HEK293 (cell line): Measurements from ENCODE around the gene ATG4B.

Experiments used
- IKZF3 ChIP-seq: fragments of 450-650 bp; IDR thresholded peaks from 2 replicates; pipeline ENCODE4 v1.5.0; 2018; ENCODE audit warnings: missing biosample characterization, mild to moderate bottlenecking, missing genetic modification characterization, moderate library complexity
- KLF8 ChIP-seq: fragments of 450-650 bp; formaldehyde crosslinking; IDR thresholded peaks from 2 replicates; pipeline ENCODE4 v1.5.1; 2016; ENCODE audit warnings: missing biosample characterization, missing genetic modification characterization
- MYNN ChIP-seq: fragments of 450-650 bp; formaldehyde crosslinking; IDR thresholded peaks from 2 replicates; pipeline ENCODE4 v1.5.1; 2016; ENCODE audit warnings: missing biosample characterization, missing genetic modification characterization, borderline replicate concordance
- REPIN1 ChIP-seq: fragments of 450-650 bp; formaldehyde crosslinking; IDR thresholded peaks from 2 replicates; pipeline ENCODE4 v1.5.1; 2017; ENCODE audit warnings: missing biosample characterization, missing genetic modification characterization, low read depth
- TSHZ1 ChIP-seq: fragments of 450-650 bp; formaldehyde crosslinking; IDR thresholded peaks from 2 replicates; pipeline ENCODE4 v1.5.1; 2016; ENCODE audit warnings: missing biosample characterization, missing genetic modification characterization, borderline replicate concordance
- YY1 ChIP-seq: fragments of 450-650 bp; formaldehyde crosslinking; IDR thresholded peaks from 2 replicates; pipeline ENCODE4 v1.5.1; 2018; ENCODE audit warnings: missing biosample characterization, missing genetic modification characterization
- ZBTB8A ChIP-seq: fragments of 450-650 bp; formaldehyde crosslinking; IDR thresholded peaks from 2 replicates; pipeline ENCODE4 v1.5.1; 2016; ENCODE audit warnings: missing biosample characterization, missing genetic modification characterization
- ZFHX2 ChIP-seq: fragments of 450-650 bp; formaldehyde crosslinking; conservative IDR thresholded peaks from 2 replicates; pipeline ENCODE4 v1.5.1; 2016; ENCODE audit warnings: missing biosample characterization, missing genetic modification characterization
- ZFP41 ChIP-seq: fragments of 450-650 bp; formaldehyde crosslinking; IDR thresholded peaks from 2 replicates; pipeline ENCODE4 v1.5.1; 2016; ENCODE audit warnings: missing biosample characterization, missing genetic modification characterization, borderline replicate concordance
- ZNF146 ChIP-seq: fragments of 450-650 bp; formaldehyde crosslinking; IDR thresholded peaks from 2 replicates; pipeline ENCODE4 v1.5.1; 2016; ENCODE audit warnings: missing biosample characterization, missing genetic modification characterization
- ZNF155 ChIP-seq: fragments of 450-650 bp; formaldehyde crosslinking; IDR thresholded peaks from 2 replicates; pipeline ENCODE4 v1.5.1; 2016; ENCODE audit warnings: missing biosample characterization, missing genetic modification characterization
- ZNF2 ChIP-seq: fragments of 450-650 bp; formaldehyde crosslinking; IDR thresholded peaks from 2 replicates; pipeline ENCODE4 v1.5.1; 2016; ENCODE audit warnings: missing biosample characterization, missing genetic modification characterization
- ZNF23 ChIP-seq: fragments of 450-650 bp; formaldehyde crosslinking; IDR thresholded peaks from 2 replicates; pipeline ENCODE4 v1.5.1; 2016; ENCODE audit warnings: missing biosample characterization, missing genetic modification characterization, borderline replicate concordance
- ZNF362 ChIP-seq: fragments of 450-650 bp; formaldehyde crosslinking; IDR thresholded peaks from 2 replicates; pipeline ENCODE4 v1.5.1; 2016; ENCODE audit warnings: missing biosample characterization, missing genetic modification characterization
- ZNF37A ChIP-seq: fragments of 450-650 bp; IDR thresholded peaks from 2 replicates; pipeline ENCODE4 v1.5.1; 2018; ENCODE audit warnings: missing biosample characterization, missing genetic modification characterization
- ZNF391 ChIP-seq: fragments of 450-650 bp; formaldehyde crosslinking; IDR thresholded peaks from 2 replicates; pipeline ENCODE4 v1.5.1; 2016; ENCODE audit warnings: low read depth, missing biosample characterization, missing genetic modification characterization, borderline replicate concordance
- ZNF529 ChIP-seq: fragments of 450-650 bp; formaldehyde crosslinking; IDR thresholded peaks from 2 replicates; pipeline ENCODE4 v1.5.1; 2017; ENCODE audit warnings: missing genetic modification characterization, missing biosample characterization; ENCODE audit not compliant: insufficient replicate concordance
- ZNF530 ChIP-seq: fragments of 450-650 bp; formaldehyde crosslinking; IDR thresholded peaks from 2 replicates; pipeline ENCODE4 v1.5.1; 2016; ENCODE audit warnings: low read depth, missing biosample characterization, missing genetic modification characterization
- ZNF560 ChIP-seq: fragments of 450-650 bp; formaldehyde crosslinking; IDR thresholded peaks from 2 replicates; pipeline ENCODE4 v1.5.1; 2017; ENCODE audit warnings: missing biosample characterization, missing genetic modification characterization, borderline replicate concordance
- ZNF621 ChIP-seq: fragments of 450-650 bp; formaldehyde crosslinking; IDR thresholded peaks from 2 replicates; pipeline ENCODE4 v1.5.1; 2017; ENCODE audit warnings: missing biosample characterization, missing genetic modification characterization
- ZNF626 ChIP-seq: fragments of 450-650 bp; sonication (Bioruptor Pico); formaldehyde crosslinking; IDR thresholded peaks from 2 replicates; pipeline ENCODE4 v1.5.1; 2018; ENCODE audit warnings: missing biosample characterization, missing genetic modification characterization, inconsistent platforms
- ZNF658 ChIP-seq: fragments of 450-650 bp; formaldehyde crosslinking; IDR thresholded peaks from 2 replicates; pipeline ENCODE4; 2016; ENCODE audit warnings: missing biosample characterization, missing genetic modification characterization
- ZNF677 ChIP-seq: fragments of 450-650 bp; IDR thresholded peaks from 2 replicates; pipeline ENCODE4 v1.5.0; 2018; ENCODE audit warnings: missing biosample characterization, mild to moderate bottlenecking, missing genetic modification characterization, moderate library complexity
- ZNF768 ChIP-seq: fragments of 450-650 bp; formaldehyde crosslinking; IDR thresholded peaks from 2 replicates; pipeline ENCODE4 v1.5.1; 2018; ENCODE audit warnings: missing biosample characterization, mild to moderate bottlenecking, missing genetic modification characterization
- ZNF776 ChIP-seq: fragments of 450-650 bp; formaldehyde crosslinking; IDR thresholded peaks from 2 replicates; pipeline ENCODE4 v1.5.0; 2017; ENCODE audit warnings: missing biosample characterization, missing genetic modification characterization, borderline replicate concordance
- ZNF777 ChIP-seq: fragments of 450-650 bp; formaldehyde crosslinking; IDR thresholded peaks from 2 replicates; pipeline ENCODE4 v1.5.1; 2017; ENCODE audit warnings: missing biosample characterization, missing genetic modification characterization, borderline replicate concordance
- ZSCAN18 ChIP-seq: fragments of 450-650 bp; formaldehyde crosslinking; IDR thresholded peaks from 2 replicates; pipeline ENCODE4 v1.5.1; 2016; ENCODE audit warnings: missing biosample characterization, missing genetic modification characterization
- TF ChIP-seq, protein P1 (sequence below): fragments of 450-650 bp; formaldehyde crosslinking; IDR thresholded peaks from 2 replicates; pipeline ENCODE4 v1.5.1; 2016; ENCODE audit warnings: missing biosample characterization, missing genetic modification characterization
- TF ChIP-seq, protein P2 (sequence below): sonication (generic); formaldehyde crosslinking; IDR thresholded peaks from 2 replicates; pipeline ENCODE4 v1.8.1; 2022; ENCODE audit warnings: mild to moderate bottlenecking, moderate library complexity, missing genetic modification reagents

Gene ATG4B

DNA sequence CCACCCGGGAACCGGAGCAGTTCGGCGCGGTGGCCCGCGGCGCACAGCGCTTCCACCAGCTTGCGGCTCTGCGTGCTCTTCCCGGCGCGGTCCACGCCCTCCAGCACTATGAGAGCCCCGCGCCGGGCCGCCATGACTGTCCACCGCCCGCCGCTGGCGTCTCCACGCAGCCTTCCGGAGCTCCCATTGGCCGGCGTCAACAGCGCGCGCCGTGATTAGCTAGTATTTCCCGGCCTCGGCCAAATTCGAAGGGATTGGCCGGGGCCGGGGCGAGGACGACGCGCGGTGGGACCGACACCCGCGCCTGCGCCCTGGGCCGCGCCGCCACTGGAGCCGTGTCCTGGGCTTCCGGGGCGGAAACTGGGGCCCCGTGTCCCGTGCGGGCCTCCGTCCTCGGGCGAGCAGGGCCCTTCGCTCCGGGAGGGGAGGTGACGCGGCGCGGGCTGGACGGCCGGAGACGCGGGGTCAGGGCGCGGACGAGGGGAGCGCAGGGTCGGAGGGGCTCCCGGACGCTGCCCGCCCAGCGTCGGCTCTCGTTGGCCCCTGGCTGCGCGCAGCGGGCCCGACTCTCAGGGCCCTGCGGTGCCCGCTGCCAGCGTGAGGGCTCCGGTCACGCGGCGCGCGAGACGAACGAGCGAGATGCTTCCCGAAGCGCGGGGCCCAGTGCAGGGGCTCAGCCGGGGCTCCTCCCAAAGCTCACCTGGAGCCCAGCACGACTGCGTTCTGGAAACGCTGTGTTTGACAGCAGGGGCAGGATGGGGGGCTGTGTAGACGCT is 49.3 kb downstream of the ATG4B start, which contains the start of gene DTYMK (continued):
- TF ChIP-seq, protein P1, sequence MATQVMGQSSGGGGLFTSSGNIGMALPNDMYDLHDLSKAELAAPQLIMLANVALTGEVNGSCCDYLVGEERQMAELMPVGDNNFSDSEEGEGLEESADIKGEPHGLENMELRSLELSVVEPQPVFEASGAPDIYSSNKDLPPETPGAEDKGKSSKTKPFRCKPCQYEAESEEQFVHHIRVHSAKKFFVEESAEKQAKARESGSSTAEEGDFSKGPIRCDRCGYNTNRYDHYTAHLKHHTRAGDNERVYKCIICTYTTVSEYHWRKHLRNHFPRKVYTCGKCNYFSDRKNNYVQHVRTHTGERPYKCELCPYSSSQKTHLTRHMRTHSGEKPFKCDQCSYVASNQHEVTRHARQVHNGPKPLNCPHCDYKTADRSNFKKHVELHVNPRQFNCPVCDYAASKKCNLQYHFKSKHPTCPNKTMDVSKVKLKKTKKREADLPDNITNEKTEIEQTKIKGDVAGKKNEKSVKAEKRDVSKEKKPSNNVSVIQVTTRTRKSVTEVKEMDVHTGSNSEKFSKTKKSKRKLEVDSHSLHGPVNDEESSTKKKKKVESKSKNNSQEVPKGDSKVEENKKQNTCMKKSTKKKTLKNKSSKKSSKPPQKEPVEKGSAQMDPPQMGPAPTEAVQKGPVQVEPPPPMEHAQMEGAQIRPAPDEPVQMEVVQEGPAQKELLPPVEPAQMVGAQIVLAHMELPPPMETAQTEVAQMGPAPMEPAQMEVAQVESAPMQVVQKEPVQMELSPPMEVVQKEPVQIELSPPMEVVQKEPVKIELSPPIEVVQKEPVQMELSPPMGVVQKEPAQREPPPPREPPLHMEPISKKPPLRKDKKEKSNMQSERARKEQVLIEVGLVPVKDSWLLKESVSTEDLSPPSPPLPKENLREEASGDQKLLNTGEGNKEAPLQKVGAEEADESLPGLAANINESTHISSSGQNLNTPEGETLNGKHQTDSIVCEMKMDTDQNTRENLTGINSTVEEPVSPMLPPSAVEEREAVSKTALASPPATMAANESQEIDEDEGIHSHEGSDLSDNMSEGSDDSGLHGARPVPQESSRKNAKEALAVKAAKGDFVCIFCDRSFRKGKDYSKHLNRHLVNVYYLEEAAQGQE (tag by site-specific recombination): no peak
- no peak for TF ChIP-seq REPIN1 (tag by site-specific recombination)
- peak; percentile 52; the same call in 1 of the 2 replicates for TF ChIP-seq ZNF677 (tag by site-specific recombination)
- TF ChIP-seq ZBTB8A (tag by site-specific recombination): peak; percentile 87
- TF ChIP-seq ZNF658: no peak
- no peak for TF ChIP-seq ZNF621 (tag by site-specific recombination)
- TF ChIP-seq ZSCAN18: no peak
- no peak for TF ChIP-seq ZFP41 (tag by site-specific recombination)
- TF ChIP-seq ZNF626 (tag by site-specific recombination): no peak
- no peak for TF ChIP-seq ZNF146 (tag by site-specific recombination)
- TF ChIP-seq KLF8: no peak
- TF ChIP-seq YY1: peak; percentile 58
- no peak for TF ChIP-seq ZNF362 (tag by site-specific recombination)
- TF ChIP-seq ZNF529 (tag by site-specific recombination): no peak
- no peak for TF ChIP-seq ZNF776 (tag by site-specific recombination)
- TF ChIP-seq MYNN (tag by site-specific recombination): no peak
- TF ChIP-seq IKZF3 (tag by site-specific recombination): no peak
- TF ChIP-seq ZFHX2 (tag by site-specific recombination): no peak
- no peak for TF ChIP-seq ZNF560 (tag by site-specific recombination)
- no peak for TF ChIP-seq ZNF391 (tag by site-specific recombination)
- no peak for TF ChIP-seq ZNF155
- TF ChIP-seq TSHZ1 (tag by site-specific recombination): no peak
- no peak for TF ChIP-seq ZNF530 (tag by site-specific recombination)
- no peak for TF ChIP-seq ZNF768 (tag by site-specific recombination)
- TF ChIP-seq, protein P2, sequence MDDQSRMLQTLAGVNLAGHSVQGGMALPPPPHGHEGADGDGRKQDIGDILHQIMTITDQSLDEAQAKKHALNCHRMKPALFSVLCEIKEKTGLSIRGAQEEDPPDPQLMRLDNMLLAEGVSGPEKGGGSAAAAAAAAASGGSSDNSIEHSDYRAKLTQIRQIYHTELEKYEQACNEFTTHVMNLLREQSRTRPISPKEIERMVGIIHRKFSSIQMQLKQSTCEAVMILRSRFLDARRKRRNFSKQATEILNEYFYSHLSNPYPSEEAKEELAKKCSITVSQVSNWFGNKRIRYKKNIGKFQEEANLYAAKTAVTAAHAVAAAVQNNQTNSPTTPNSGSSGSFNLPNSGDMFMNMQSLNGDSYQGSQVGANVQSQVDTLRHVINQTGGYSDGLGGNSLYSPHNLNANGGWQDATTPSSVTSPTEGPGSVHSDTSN: peak; percentile 72; the same call in 1 of the 2 replicates
- TF ChIP-seq ZNF2 (tag by site-specific recombination): no peak
- TF ChIP-seq ZNF37A (tag by site-specific recombination): no peak
- TF ChIP-seq ZNF777 (tag by site-specific recombination): no peak
- no peak for TF ChIP-seq ZNF23 (tag by site-specific recombination)
